GM23338 (cell line): ENCODE results near the gene LOXHD1. TPM values are rescaled to one million over a fixed set of nuclear protein-coding genes. Genes with fewer than 3 reads are reported as not detected.

Source experiments
- ATAC-seq: fragments of 200-7000 bp; cut with Tn5 transposase; 3 replicates; pipeline ENCODE4 v1.9.1; 2020
- DNase-seq: peaks from one replicate; pipeline ENCODE4 v3.0.0-alpha.2; 2015; ENCODE audit warnings: low spot score
- H2AFZ ChIP-seq: fragments of 200-600 bp; sonication (generic); 2 replicates; pipeline ENCODE4 v1.8.0; 2016; ENCODE audit warnings: antibody characterized with exemption, mild to moderate bottlenecking, moderate library complexity
- H3F3A ChIP-seq: fragments of 200-600 bp; sonication (generic); replicated peaks from 2 replicates; pipeline ENCODE4 v1.8.0; 2017; ENCODE audit warnings: antibody characterized with exemption, mixed run types, low read depth
- H3K27ac ChIP-seq: fragments of 200-600 bp; sonication (generic); 2 replicates; pipeline ENCODE4 v1.6.1; 2016; ENCODE audit warnings: low read depth
- H3K27me3 ChIP-seq: fragments of 200-600 bp; sonication (generic); 2 replicates; pipeline ENCODE4 v1.8.0; 2016; ENCODE audit warnings: mild to moderate bottlenecking, mixed run types, moderate library complexity; ENCODE audit not compliant: insufficient read depth
- H3K36me3 ChIP-seq: fragments of 200-600 bp; sonication (generic); 2 replicates; pipeline ENCODE4 v1.8.0; 2016; ENCODE audit warnings: mild to moderate bottlenecking; ENCODE audit not compliant: insufficient read depth
- H3K4me1 ChIP-seq: fragments of 200-600 bp; sonication (generic); 2 replicates; pipeline ENCODE4 v1.8.0; 2016; ENCODE audit warnings: mild to moderate bottlenecking, moderate library complexity; ENCODE audit not compliant: insufficient read depth
- H3K4me2 ChIP-seq: fragments of 200-600 bp; sonication (generic); 2 replicates; pipeline ENCODE4 v1.7.1; 2017; ENCODE audit warnings: mixed run types
- H3K4me3 ChIP-seq: fragments of 200-600 bp; sonication (generic); 2 replicates; pipeline ENCODE4 v1.6.1; 2016; ENCODE audit warnings: mixed run types
- H3K79me2 ChIP-seq: fragments of 200-600 bp; sonication (generic); replicated peaks from 2 replicates; pipeline ENCODE4 v1.8.0; 2017; ENCODE audit warnings: mild to moderate bottlenecking; ENCODE audit not compliant: insufficient read depth
- H3K9me2 ChIP-seq: fragments of 200-600 bp; sonication (generic); 2 replicates; pipeline ENCODE4 v1.8.0; 2017; ENCODE audit not compliant: insufficient read depth
- H4K20me1 ChIP-seq: fragments of 200-600 bp; sonication (generic); replicated peaks from 2 replicates; pipeline ENCODE4 v1.8.0; 2017; ENCODE audit warnings: mild to moderate bottlenecking; ENCODE audit not compliant: insufficient read depth
- H3K27ac Mint-ChIP-seq: 2 replicates; pipeline ENCODE4 v1.8.0; 2020; ENCODE audit warnings: inconsistent platforms, mild to moderate bottlenecking, moderate library complexity, mixed read lengths
- H3K27me3 Mint-ChIP-seq: 3 replicates; pipeline ENCODE4 v1.8.0; 2022; ENCODE audit warnings: low read depth, mild to moderate bottlenecking, moderate library complexity, mixed read lengths, inconsistent platforms; ENCODE audit not compliant: insufficient read depth, poor library complexity
- H3K36me3 Mint-ChIP-seq: 3 replicates; pipeline ENCODE4 v1.8.0; 2021; ENCODE audit warnings: low read depth, mild to moderate bottlenecking, inconsistent platforms, moderate library complexity, mixed read lengths
- H3K4me1 Mint-ChIP-seq: 3 replicates; pipeline ENCODE4 v1.8.0; 2020; ENCODE audit warnings: mild to moderate bottlenecking, inconsistent platforms, mixed read lengths
- H3K4me3 Mint-ChIP-seq: 3 replicates; pipeline ENCODE4 v1.8.0; 2021; ENCODE audit warnings: moderate library complexity, mild to moderate bottlenecking, inconsistent platforms, mixed read lengths
- H3K9me3 Mint-ChIP-seq: 3 replicates; pipeline ENCODE4 v1.8.0; 2020; ENCODE audit warnings: moderate library complexity, mild to moderate bottlenecking, inconsistent platforms, mixed read lengths
- CREB1 ChIP-seq: fragments of 250-450 bp; sonication (Bioruptor Pico); IDR thresholded peaks from 2 replicates; pipeline ENCODE4 v1.5.0; 2020; ENCODE audit warnings: low read depth, mild to moderate bottlenecking, moderate library complexity
- EZH2 ChIP-seq: fragments of 200-600 bp; sonication (generic); IDR thresholded peaks from one replicate; pipeline ENCODE4 v1.8.0; 2017; ENCODE audit warnings: antibody characterized with exemption, mild to moderate bottlenecking, low read depth; ENCODE audit not compliant: unreplicated experiment
- EZH2phosphoT487 ChIP-seq: fragments of 200-600 bp; sonication (generic); IDR thresholded peaks from one replicate; pipeline ENCODE4 v1.8.1; 2018; ENCODE audit warnings: antibody characterized with exemption; ENCODE audit not compliant: unreplicated experiment
- JUNB ChIP-seq: IDR thresholded peaks from one replicate; pipeline ENCODE4 v1.6.1; 2016; ENCODE audit warnings: antibody characterized with exemption; ENCODE audit not compliant: unreplicated experiment
- NANOG ChIP-seq: IDR thresholded peaks from 2 replicates; pipeline ENCODE4 v1.6.1; 2016; ENCODE audit warnings: antibody characterized with exemption, borderline replicate concordance
- POLR2AphosphoS5 ChIP-seq: IDR thresholded peaks from 2 replicates; pipeline ENCODE4 v1.6.1; 2016; ENCODE audit warnings: antibody characterized with exemption, low read depth
- REST ChIP-seq: IDR thresholded peaks from one replicate; pipeline ENCODE4 v1.6.1; 2018; ENCODE audit warnings: antibody characterized with exemption; ENCODE audit not compliant: unreplicated experiment
- STAT1 ChIP-seq: IDR thresholded peaks from one replicate; pipeline ENCODE4 v1.6.1; 2016; ENCODE audit warnings: antibody characterized with exemption; ENCODE audit not compliant: unreplicated experiment
- ZNF331 ChIP-seq: fragments of 250-450 bp; sonication (Bioruptor Pico); IDR thresholded peaks from 2 replicates; pipeline ENCODE4 v1.5.0; 2020; ENCODE audit warnings: low read depth, mild to moderate bottlenecking, moderate library complexity
- polyA plus RNA-seq: library from polyadenylated mRNA; unstranded; fragments of >200 nt; fragmentation: Nextera tagmentation; extraction: Ambion mirVana; gene quantifications from 2 replicates; pipeline ENCODE4 v1.2.1, GENCODE V29; 2016
- total RNA-seq: library from RNA; depleted of rRNA; stranded (reverse); fragments of >200 nt; shearing (Covaris generic); gene quantifications from 2 replicates; pipeline ENCODE4 v1.2.3, GENCODE V29; 2014
- TF ChIP-seq, protein P1 (sequence below), 2 experiments: fragments of 200-600 bp in 1 of 2; sonication (generic) in 1 of 2; conservative IDR thresholded peaks; 2 replicates each; pipeline versions ENCODE4 v1.5.1 to v1.6.1; 2016 to 2017; ENCODE audit warnings: antibody characterized with exemption in 2 of 2, low read depth in 2 of 2, mild to moderate bottlenecking in 2 of 2, moderate library complexity in 1 of 2
- TF ChIP-seq, protein P2 (sequence below): IDR thresholded peaks from 2 replicates; pipeline ENCODE4 v1.6.1; 2016; ENCODE audit warnings: antibody characterized with exemption

The LOXHD1 gene
- total and polyA plus RNA-seq, 2 experiments from 2014 or later, result 0.17 TPM; not detected in 1

DNA sequence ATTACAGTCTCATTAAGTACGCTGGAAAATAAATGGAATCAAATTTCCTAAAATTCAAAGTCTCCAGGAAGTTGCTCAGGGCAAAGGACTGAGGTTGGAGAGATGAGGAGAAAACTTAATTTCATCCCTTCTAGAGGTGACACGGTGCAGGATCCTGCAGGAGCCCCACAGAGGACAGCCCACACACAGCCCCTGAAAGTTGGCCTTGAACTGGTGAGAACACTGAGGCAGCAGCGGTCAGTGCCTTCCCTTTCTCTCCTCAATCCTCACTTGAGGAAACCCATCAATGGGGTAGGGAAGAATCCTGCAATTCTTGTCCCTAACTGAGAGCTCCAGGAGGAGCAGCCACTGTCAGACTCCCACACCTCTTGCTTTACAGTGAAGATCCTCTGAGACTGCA, 37.5 kb downstream of the LOXHD1 start (continued):
- TF ChIP-seq, protein P1, sequence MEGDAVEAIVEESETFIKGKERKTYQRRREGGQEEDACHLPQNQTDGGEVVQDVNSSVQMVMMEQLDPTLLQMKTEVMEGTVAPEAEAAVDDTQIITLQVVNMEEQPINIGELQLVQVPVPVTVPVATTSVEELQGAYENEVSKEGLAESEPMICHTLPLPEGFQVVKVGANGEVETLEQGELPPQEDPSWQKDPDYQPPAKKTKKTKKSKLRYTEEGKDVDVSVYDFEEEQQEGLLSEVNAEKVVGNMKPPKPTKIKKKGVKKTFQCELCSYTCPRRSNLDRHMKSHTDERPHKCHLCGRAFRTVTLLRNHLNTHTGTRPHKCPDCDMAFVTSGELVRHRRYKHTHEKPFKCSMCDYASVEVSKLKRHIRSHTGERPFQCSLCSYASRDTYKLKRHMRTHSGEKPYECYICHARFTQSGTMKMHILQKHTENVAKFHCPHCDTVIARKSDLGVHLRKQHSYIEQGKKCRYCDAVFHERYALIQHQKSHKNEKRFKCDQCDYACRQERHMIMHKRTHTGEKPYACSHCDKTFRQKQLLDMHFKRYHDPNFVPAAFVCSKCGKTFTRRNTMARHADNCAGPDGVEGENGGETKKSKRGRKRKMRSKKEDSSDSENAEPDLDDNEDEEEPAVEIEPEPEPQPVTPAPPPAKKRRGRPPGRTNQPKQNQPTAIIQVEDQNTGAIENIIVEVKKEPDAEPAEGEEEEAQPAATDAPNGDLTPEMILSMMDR (conservative IDR thresholded peaks at IDR 0.05; ENCODE audit: low read depth in 2 of 2), result no peak
- TF ChIP-seq EZH2phosphoT487 (no peak), ZNF331 (CRISPR knock-in tag) (no peak), CREB1 (CRISPR knock-in tag) (no peak), REST (no peak), STAT1 (no peak), POLR2AphosphoS5 (no peak), EZH2 (no peak)
- TF ChIP-seq, protein P2, sequence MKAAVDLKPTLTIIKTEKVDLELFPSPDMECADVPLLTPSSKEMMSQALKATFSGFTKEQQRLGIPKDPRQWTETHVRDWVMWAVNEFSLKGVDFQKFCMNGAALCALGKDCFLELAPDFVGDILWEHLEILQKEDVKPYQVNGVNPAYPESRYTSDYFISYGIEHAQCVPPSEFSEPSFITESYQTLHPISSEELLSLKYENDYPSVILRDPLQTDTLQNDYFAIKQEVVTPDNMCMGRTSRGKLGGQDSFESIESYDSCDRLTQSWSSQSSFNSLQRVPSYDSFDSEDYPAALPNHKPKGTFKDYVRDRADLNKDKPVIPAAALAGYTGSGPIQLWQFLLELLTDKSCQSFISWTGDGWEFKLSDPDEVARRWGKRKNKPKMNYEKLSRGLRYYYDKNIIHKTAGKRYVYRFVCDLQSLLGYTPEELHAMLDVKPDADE, result no peak

DNA sequence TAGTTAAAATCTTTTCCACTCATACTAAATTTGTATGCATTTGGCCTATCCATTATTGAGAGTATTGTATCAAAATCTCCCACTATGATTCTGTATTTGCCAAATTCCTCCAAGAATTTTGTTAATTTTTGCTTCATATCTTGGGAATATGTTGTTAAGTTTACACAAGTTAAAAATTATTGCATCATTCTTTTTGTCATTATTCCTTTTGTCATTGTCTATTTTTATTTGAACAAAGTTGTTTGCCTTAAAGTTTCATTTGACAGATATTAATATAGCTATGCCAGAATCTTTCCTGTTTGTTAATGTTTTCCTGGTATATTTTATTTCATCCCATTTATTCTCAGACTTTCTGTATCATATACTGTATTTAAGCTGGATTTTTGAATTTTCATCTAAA, 41.3 kb downstream of the LOXHD1 start:
- no peak overlapping the region for H3K4me3 Mint-ChIP-seq
- H3K9me3 Mint-ChIP-seq, result no peaks in the 10 kb centered on the region; the same call in 2 of the 3 replicates
- Histone ChIP-seq H3K79me2 (no peaks in the 10 kb centered on the region), H4K20me1 (no peaks in the 10 kb centered on the region), H3K27me3 (no peaks in the 10 kb centered on the region), H3K4me1 (no peaks in the 10 kb centered on the region), H2AFZ (no peak overlapping the region), H3K36me3 (no peaks in the 10 kb centered on the region), H3K27ac (no peak overlapping the region), H3K4me3 (no peak overlapping the region), H3F3A (no peaks in the 10 kb centered on the region), H3K9me2 (no peaks in the 10 kb centered on the region), H3K4me2 (no peak overlapping the region)
- H3K36me3 Mint-ChIP-seq, result no peaks in the 10 kb centered on the region
- no peak for ATAC-seq
- no peak for DNase-seq
- TF ChIP-seq, protein P1 (conservative IDR thresholded peaks at IDR 0.05; ENCODE audit: low read depth in 2 of 2), result no peak
- TF ChIP-seq ZNF331 (CRISPR knock-in tag) (no peak), NANOG (no peak), JUNB (no peak), REST (no peak), EZH2phosphoT487 (no peak), EZH2 (no peak)
- no peaks in the 10 kb centered on the region for H3K27me3 Mint-ChIP-seq
- H3K27ac Mint-ChIP-seq, result no peak overlapping the region
- H3K4me1 Mint-ChIP-seq, result no peaks in the 10 kb centered on the region
